WI38 (cell line): Measurements from ENCODE around the gene GSTA2.

Experiments
- H3K4me3 ChIP-seq: 2 replicates; pipeline ENCODE4 v1.5.1; 2011; ENCODE audit warnings: low read depth, mild to moderate bottlenecking, control low read depth, low read length
- TF ChIP-seq, protein P1 (sequence below): IDR thresholded peaks from 2 replicates; pipeline ENCODE4 v1.5.1; 2012; ENCODE audit warnings: low read depth, mild to moderate bottlenecking, control low read depth, low read length

The GSTA2 gene

GRCh38 chr6:52733172-52733571 lies 30.1 kb downstream of the GSTA2 start:
- TF ChIP-seq, protein P1, sequence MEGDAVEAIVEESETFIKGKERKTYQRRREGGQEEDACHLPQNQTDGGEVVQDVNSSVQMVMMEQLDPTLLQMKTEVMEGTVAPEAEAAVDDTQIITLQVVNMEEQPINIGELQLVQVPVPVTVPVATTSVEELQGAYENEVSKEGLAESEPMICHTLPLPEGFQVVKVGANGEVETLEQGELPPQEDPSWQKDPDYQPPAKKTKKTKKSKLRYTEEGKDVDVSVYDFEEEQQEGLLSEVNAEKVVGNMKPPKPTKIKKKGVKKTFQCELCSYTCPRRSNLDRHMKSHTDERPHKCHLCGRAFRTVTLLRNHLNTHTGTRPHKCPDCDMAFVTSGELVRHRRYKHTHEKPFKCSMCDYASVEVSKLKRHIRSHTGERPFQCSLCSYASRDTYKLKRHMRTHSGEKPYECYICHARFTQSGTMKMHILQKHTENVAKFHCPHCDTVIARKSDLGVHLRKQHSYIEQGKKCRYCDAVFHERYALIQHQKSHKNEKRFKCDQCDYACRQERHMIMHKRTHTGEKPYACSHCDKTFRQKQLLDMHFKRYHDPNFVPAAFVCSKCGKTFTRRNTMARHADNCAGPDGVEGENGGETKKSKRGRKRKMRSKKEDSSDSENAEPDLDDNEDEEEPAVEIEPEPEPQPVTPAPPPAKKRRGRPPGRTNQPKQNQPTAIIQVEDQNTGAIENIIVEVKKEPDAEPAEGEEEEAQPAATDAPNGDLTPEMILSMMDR, result no peak
- no peak overlapping the region for H3K4me3 ChIP-seq

DNA sequence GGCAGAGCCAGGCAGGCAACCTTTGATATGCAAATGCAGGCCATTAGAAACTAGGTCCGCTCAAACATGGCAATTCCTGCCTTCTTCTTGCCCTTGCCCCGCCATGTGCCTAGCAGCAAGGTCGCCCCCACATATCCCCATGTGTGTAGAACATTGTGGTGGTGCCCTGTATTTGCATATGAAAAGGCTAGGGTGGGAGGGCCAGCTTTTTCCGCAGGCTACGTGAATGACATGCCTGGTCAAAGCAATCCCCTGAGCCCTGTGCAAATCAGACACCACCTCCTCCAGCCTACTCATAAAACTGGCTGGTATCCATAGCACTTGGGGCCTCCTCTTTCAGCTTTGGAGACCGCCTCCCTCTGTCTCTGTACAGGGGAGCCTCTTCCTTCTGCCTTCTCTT lies 31.6 kb downstream of the GSTA2 start:
- no peak overlapping the region for H3K4me3 ChIP-seq

GRCh38 chr6:52729576-52729975 lies 33.7 kb downstream of the GSTA2 start:
- TF ChIP-seq, protein P1, result no peak
- H3K4me3 ChIP-seq, result no peak overlapping the region

More for the DNA sequence above, 31.6 kb downstream of the GSTA2 start:
- TF ChIP-seq, protein P1, result no peak

DNA sequence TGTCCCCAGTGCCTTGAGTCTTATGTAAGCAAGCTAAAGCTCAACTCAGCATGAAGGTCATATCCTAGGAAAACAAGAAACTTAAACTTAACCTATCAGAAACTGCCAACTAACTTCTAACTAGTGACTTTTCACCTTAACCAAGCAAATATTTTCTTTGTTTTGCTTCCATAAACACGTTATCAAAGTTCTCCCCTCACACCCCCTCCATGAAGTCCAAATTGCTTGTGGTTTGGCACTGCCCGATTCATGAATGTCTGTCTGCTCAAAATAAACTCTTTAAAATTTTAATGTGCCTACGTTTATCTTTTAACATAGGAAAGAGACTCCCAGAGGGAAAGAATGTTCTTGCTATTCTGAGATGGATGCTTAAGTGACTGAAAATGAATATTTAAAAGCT lies 34.9 kb downstream of the GSTA2 start:
- TF ChIP-seq, protein P1, result no peak

GRCh38 chr6:52727908-52728307 lies 35.4 kb downstream of the GSTA2 start:
- no peak overlapping the region for H3K4me3 ChIP-seq
- TF ChIP-seq, protein P1, result no peak

More for the DNA sequence above, 34.9 kb downstream of the GSTA2 start:
- no peak overlapping the region for H3K4me3 ChIP-seq

DNA sequence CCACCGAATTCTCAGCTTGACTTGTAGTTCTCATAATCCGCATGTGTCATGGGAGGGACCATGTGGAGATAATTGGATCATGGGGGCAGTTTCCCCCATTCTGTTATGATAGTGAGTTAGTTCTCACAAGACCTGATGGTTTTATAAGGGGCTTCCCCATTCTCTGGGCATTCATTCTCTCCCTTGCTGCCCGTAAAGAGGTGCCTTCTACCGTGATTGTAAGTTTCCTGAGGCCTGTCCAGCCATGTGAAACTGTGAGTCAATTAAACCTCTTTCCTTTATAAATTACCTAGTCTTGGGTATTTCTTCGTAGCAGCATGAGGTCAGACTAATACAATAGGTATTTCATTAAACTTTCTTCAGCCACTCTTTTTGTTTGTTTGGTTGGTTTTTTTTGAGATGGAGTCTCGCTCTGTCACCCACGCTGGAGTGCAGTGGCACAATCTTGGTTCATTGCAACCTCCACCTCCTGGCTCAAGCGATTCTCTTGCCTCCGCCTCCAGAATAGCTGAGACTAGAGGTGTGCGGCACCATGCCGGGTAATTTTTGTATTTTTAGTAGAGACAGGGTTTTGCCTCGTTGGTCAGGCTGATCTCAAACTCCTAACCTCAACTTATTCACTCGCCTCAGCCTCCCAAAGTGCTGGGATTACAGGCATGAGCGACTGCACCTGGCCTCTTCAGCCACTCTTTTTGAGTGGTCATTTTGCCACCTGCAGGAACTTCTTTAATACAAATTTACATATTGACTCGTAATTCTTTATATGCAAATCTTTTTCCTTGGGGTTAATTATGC lies 36.3 kb downstream of the GSTA2 start:
- no peak overlapping the region for H3K4me3 ChIP-seq
- TF ChIP-seq, protein P1, result no peak

DNA sequence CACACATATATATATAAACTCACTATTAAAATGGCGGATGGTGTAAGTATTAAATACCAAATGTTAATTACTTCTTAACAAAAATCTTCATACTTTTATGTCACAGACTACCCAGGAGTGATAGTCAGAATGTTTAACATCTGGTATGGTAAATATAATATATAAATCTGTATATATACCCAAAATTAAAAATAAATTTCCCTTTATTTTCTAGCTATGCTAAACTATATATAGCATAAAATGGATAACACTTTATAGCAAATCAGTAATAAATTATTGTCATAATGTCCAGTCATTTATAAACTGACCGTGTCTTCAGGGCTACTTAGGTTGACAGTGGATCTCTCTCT lies 37.1 kb downstream of the GSTA2 start:
- TF ChIP-seq, protein P1, result no peak

More for the DNA sequence above, 37.1 kb downstream of the GSTA2 start:
- no peak overlapping the region for H3K4me3 ChIP-seq
